Measurements from ENCODE around the gene TTC39B.

The TTC39B gene

GRCh38 chr9:15116130-15116580 lies 190.9 kb downstream of the TTC39B start:
- no peak for TF ChIP-seq CTCF (IDR thresholded peaks at IDR 0.05; ENCODE audit: insufficient read depth, low read length, poor library complexity, severe bottlenecking)
- H3K36me3 ChIP-seq (ENCODE audit: control insufficient read depth, insufficient read depth, low read length), result no peaks in the 10 kb centered on the region
- no peaks in the 10 kb centered on the region for H3K27me3 ChIP-seq (replicated peaks; ENCODE audit: control insufficient read depth, insufficient read depth, low read length)
- no peak for DNase-seq (ENCODE audit: extremely low read depth, insufficient read length)
- no peak overlapping the region for H3K4me3 ChIP-seq (replicated peaks; ENCODE audit: low read depth, low read length)

GRCh38 chr9:15115702-15116101 lies 191.3 kb downstream of the TTC39B start:
- Histone ChIP-seq H3K36me3 (ENCODE audit: control insufficient read depth, insufficient read depth, low read length) (no peaks in the 10 kb centered on the region), H3K27me3 (replicated peaks; ENCODE audit: control insufficient read depth, insufficient read depth, low read length) (no peaks in the 10 kb centered on the region), H3K4me3 (replicated peaks; ENCODE audit: low read depth, low read length) (no peak overlapping the region)
- DNase-seq (ENCODE audit: extremely low read depth, insufficient read length), result no peak
- TF ChIP-seq CTCF (IDR thresholded peaks at IDR 0.05; ENCODE audit: insufficient read depth, low read length, poor library complexity, severe bottlenecking), result no peak

GRCh38 chr9:15115041-15115440 lies 192.0 kb downstream of the TTC39B start:
- Histone ChIP-seq H3K27me3 (replicated peaks; ENCODE audit: control insufficient read depth, insufficient read depth, low read length) (no peaks in the 10 kb centered on the region), H3K4me3 (replicated peaks; ENCODE audit: low read depth, low read length) (no peak overlapping the region), H3K36me3 (ENCODE audit: control insufficient read depth, insufficient read depth, low read length) (no peaks in the 10 kb centered on the region)
- TF ChIP-seq CTCF (IDR thresholded peaks at IDR 0.05; ENCODE audit: insufficient read depth, low read length, poor library complexity, severe bottlenecking), result no peak
- no peak for DNase-seq (ENCODE audit: extremely low read depth, insufficient read length)

Measured in GM06990 (cell line).